ENCODE data around the gene NELL2.
"Not testable (repeated sequence)": the region's sequence is repeated elsewhere in the genome, so short reads cannot be mapped to it uniquely, and the experiment has no call there.

NELL2 gene

DNA sequence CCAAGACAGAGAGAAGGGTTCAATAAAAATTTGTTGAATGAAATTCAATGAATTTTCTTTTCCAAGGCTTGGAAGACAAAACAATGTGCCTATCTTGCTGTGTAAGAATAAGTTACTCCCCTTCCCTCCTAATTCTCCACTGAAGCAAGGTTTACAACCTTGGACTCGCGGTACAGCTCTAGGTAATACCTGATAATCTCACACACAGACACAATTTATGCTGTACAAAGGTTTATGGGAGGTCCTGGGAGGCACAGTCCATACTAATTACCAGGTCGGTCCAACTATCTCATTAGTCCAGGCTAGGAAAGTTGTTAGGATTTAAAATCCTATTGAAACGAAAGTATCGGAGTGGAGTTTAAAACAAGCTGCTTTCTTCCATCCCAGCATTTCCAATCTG, 42.6 kb downstream of the NELL2 start:
- H3K36me3 ChIP-seq (ENCODE audit: control insufficient read depth, insufficient read depth, low read length), result no peaks in the 10 kb centered on the region

DNA sequence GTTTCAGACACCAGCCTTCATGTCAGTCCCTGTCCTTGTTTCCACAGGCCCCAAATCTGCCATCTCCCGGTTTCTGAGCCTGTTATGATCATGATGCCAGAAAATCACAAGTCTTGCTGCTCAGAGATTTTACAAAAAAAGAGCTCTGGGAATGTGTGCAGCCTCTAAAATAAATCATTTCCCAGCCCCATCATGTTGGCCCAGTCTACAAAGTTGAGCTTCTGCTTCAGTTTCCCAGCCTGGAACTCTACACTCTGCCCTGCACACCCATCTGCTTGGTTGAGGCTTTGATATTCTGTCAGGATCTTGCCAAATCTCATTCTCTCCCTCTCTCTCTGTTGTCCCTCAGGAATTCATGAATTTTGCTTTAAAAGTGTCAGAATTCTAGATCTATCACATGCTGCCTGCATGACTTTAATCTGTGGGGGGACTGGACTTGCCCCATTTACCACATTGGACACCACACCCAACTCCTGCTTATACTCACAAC, 45.5 kb downstream of the NELL2 start:
- DNase-seq, result no peak
- Histone ChIP-seq H3K27me3 (replicated peaks; ENCODE audit: control insufficient read depth, insufficient read depth, low read length, poor library complexity, severe bottlenecking) (no peaks in the 10 kb centered on the region), H3K4me1 (ENCODE audit: control insufficient read depth, insufficient read depth, low read length, poor library complexity, severe bottlenecking) (peaks cover 16% of the 10 kb centered on the region), H3K9me3 (ENCODE audit: control insufficient read depth, low read length) (no peaks in the 10 kb centered on the region), H3K27ac (ENCODE audit: insufficient read depth, low read length, poor library complexity, severe bottlenecking) (no peak overlapping the region), H3K4me3 (ENCODE audit: insufficient read depth, low read depth, low read length, poor library complexity, severe bottlenecking) (no peak overlapping the region), H3K36me3 (ENCODE audit: control insufficient read depth, insufficient read depth, low read length) (no peaks in the 10 kb centered on the region)

More for the DNA sequence above, 42.6 kb downstream of the NELL2 start:
- Histone ChIP-seq H3K9me3 (ENCODE audit: control insufficient read depth, low read length) (no peaks in the 10 kb centered on the region), H3K4me1 (ENCODE audit: control insufficient read depth, insufficient read depth, low read length, poor library complexity, severe bottlenecking) (peaks cover 26% of the 10 kb centered on the region), H3K4me3 (ENCODE audit: insufficient read depth, low read depth, low read length, poor library complexity, severe bottlenecking) (no peak overlapping the region), H3K27ac (ENCODE audit: insufficient read depth, low read length, poor library complexity, severe bottlenecking) (no peak overlapping the region), H3K27me3 (replicated peaks; ENCODE audit: control insufficient read depth, insufficient read depth, low read length, poor library complexity, severe bottlenecking) (no peaks in the 10 kb centered on the region)
- no peak for DNase-seq

DNA sequence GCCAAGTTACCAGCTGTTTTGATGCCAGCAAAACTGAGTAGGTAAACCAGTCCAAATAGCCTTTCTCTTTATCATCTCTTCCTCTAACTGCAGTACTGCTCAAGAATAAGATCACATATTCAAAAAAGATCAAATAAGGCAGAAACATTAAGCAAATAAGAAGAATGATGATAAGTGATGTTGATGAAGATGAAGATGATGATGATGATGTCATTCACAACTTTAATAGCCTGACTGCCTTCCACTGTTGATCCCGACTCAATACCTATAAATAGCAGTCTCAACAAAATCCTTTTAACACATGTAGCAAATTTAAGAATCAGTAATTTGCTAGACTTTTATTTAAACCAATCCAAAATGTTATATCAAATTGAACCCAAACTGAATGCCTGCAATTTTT, 47.1 kb downstream of the NELL2 start:
- peak overlapping the region; percentile 46 for H3K27ac ChIP-seq (ENCODE audit: insufficient read depth, low read length, poor library complexity, severe bottlenecking)
- H3K36me3 ChIP-seq (ENCODE audit: control insufficient read depth, insufficient read depth, low read length), result no peaks in the 10 kb centered on the region
- no peak for DNase-seq
- no peak overlapping the region for H3K4me3 ChIP-seq (ENCODE audit: insufficient read depth, low read depth, low read length, poor library complexity, severe bottlenecking)
- H3K9me3 ChIP-seq (ENCODE audit: control insufficient read depth, low read length), result no peaks in the 10 kb centered on the region
- H3K27me3 ChIP-seq (replicated peaks; ENCODE audit: control insufficient read depth, insufficient read depth, low read length, poor library complexity, severe bottlenecking), result no peaks in the 10 kb centered on the region
- H3K4me1 ChIP-seq (ENCODE audit: control insufficient read depth, insufficient read depth, low read length, poor library complexity, severe bottlenecking), result peaks cover 11% of the 10 kb centered on the region

DNA sequence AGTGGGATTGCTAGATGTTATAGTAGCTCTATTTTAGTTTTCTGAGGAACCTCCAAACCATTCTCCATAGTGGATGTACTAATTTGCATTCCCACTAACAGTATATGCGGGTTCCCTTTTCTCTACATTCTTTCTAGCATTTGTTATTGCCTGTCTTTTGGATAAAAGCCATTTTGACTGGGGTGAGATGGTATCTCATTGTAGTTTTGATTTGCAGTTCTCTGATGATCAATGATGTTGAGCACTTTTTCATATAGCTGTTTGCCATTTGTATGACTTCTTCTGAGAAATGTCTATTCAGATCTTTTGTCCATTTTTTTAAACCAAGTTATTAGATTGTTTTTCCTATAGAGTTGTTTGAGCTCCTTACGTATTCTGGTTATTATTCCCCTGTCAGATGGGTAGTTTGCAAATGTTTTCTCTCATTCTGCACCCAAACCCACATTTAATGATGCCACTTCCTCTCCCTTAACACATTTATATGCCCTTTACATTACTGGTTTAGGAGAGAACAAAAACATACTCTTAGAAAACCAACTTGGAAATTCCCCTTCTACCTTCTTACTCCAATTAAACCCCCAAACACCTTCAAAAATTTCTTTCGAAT, 48.2 kb downstream of the NELL2 start:
- Histone ChIP-seq H3K9me3 (ENCODE audit: control insufficient read depth, low read length) (no peaks in the 10 kb centered on the region), H3K27ac (ENCODE audit: insufficient read depth, low read length, poor library complexity, severe bottlenecking) (peak overlapping the region; percentile 68), H3K4me3 (ENCODE audit: insufficient read depth, low read depth, low read length, poor library complexity, severe bottlenecking) (peak overlapping the region; percentile 20), H3K27me3 (replicated peaks; ENCODE audit: control insufficient read depth, insufficient read depth, low read length, poor library complexity, severe bottlenecking) (no peaks in the 10 kb centered on the region), H3K36me3 (ENCODE audit: control insufficient read depth, insufficient read depth, low read length) (no peaks in the 10 kb centered on the region), H3K4me1 (ENCODE audit: control insufficient read depth, insufficient read depth, low read length, poor library complexity, severe bottlenecking) (peaks cover 11% of the 10 kb centered on the region)
- DNase-seq, result no peak

GRCh38 chr12:44821702-44822101, 54.4 kb downstream of the NELL2 start:
- DNase-seq; H3K27ac ChIP-seq (ENCODE audit: insufficient read depth, low read length, poor library complexity, severe bottlenecking); H3K36me3 ChIP-seq (ENCODE audit: control insufficient read depth, insufficient read depth, low read length); H3K4me1 ChIP-seq (ENCODE audit: control insufficient read depth, insufficient read depth, low read length, poor library complexity, severe bottlenecking); H3K9me3 ChIP-seq (ENCODE audit: control insufficient read depth, low read length); H3K4me3 ChIP-seq (ENCODE audit: insufficient read depth, low read depth, low read length, poor library complexity, severe bottlenecking); H3K27me3 ChIP-seq (replicated peaks; ENCODE audit: control insufficient read depth, insufficient read depth, low read length, poor library complexity, severe bottlenecking): not testable (repeated sequence)

GRCh38 chr12:44819884-44820283, 56.2 kb downstream of the NELL2 start:
- H3K4me3 ChIP-seq (ENCODE audit: insufficient read depth, low read depth, low read length, poor library complexity, severe bottlenecking), result no peak overlapping the region
- no peaks in the 10 kb centered on the region for H3K27me3 ChIP-seq (replicated peaks; ENCODE audit: control insufficient read depth, insufficient read depth, low read length, poor library complexity, severe bottlenecking)
- DNase-seq, result no peak
- no peaks in the 10 kb centered on the region for H3K9me3 ChIP-seq (ENCODE audit: control insufficient read depth, low read length)
- no peaks in the 10 kb centered on the region for H3K4me1 ChIP-seq (ENCODE audit: control insufficient read depth, insufficient read depth, low read length, poor library complexity, severe bottlenecking)
- H3K27ac ChIP-seq (ENCODE audit: insufficient read depth, low read length, poor library complexity, severe bottlenecking), result no peak overlapping the region
- H3K36me3 ChIP-seq (ENCODE audit: control insufficient read depth, insufficient read depth, low read length), result no peaks in the 10 kb centered on the region

- DNase-seq, result no peak
- Histone ChIP-seq H3K4me1 (ENCODE audit: control insufficient read depth, insufficient read depth, low read length, poor library complexity, severe bottlenecking) (peaks cover 4% of the 10 kb centered on the region), H3K27me3 (replicated peaks; ENCODE audit: control insufficient read depth, insufficient read depth, low read length, poor library complexity, severe bottlenecking) (no peaks in the 10 kb centered on the region), H3K9me3 (ENCODE audit: control insufficient read depth, low read length) (no peaks in the 10 kb centered on the region), H3K4me3 (ENCODE audit: insufficient read depth, low read depth, low read length, poor library complexity, severe bottlenecking) (no peak overlapping the region), H3K36me3 (ENCODE audit: control insufficient read depth, insufficient read depth, low read length) (no peaks in the 10 kb centered on the region), H3K27ac (ENCODE audit: insufficient read depth, low read length, poor library complexity, severe bottlenecking) (no peak overlapping the region)
These were observed 58.4 kb downstream of the NELL2 start for GRCh38 chr12:44817687-44818086.

- Histone ChIP-seq H3K4me3 (ENCODE audit: insufficient read depth, low read depth, low read length, poor library complexity, severe bottlenecking) (no peak overlapping the region), H3K4me1 (ENCODE audit: control insufficient read depth, insufficient read depth, low read length, poor library complexity, severe bottlenecking) (peaks cover 4% of the 10 kb centered on the region), H3K27me3 (replicated peaks; ENCODE audit: control insufficient read depth, insufficient read depth, low read length, poor library complexity, severe bottlenecking) (no peaks in the 10 kb centered on the region), H3K27ac (ENCODE audit: insufficient read depth, low read length, poor library complexity, severe bottlenecking) (no peak overlapping the region), H3K36me3 (ENCODE audit: control insufficient read depth, insufficient read depth, low read length) (no peaks in the 10 kb centered on the region), H3K9me3 (ENCODE audit: control insufficient read depth, low read length) (no peaks in the 10 kb centered on the region)
- DNase-seq, result no peak
These were observed 59.6 kb downstream of the NELL2 start for GRCh38 chr12:44816446-44817017.

DNA sequence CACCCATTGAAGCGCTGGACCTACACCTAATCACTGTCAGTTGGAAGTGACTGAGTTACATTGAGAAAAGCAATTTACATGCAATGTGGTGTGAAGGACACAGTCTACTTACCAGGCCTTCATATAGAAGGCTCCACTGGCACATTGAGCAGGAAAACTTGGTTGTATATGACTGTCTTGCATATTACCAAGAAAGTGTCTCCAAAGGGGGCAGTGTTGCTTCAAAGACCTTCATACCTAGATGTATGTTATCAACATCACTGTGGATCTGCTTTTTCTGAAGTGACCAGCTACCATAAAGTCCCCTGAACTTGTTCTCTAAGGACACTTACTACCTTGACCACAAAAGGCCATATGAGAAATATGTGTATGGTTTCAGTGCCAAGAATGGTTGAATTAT, 64.1 kb downstream of the NELL2 start:
- no peak overlapping the region for H3K4me3 ChIP-seq (ENCODE audit: insufficient read depth, low read depth, low read length, poor library complexity, severe bottlenecking)
- DNase-seq, result peak in 1 of 3 donors; percentile 23
- no peaks in the 10 kb centered on the region for H3K36me3 ChIP-seq (ENCODE audit: control insufficient read depth, insufficient read depth, low read length)
- H3K4me1 ChIP-seq (ENCODE audit: control insufficient read depth, insufficient read depth, low read length, poor library complexity, severe bottlenecking), result peaks cover 4% of the 10 kb centered on the region
- no peaks in the 10 kb centered on the region for H3K27me3 ChIP-seq (replicated peaks; ENCODE audit: control insufficient read depth, insufficient read depth, low read length, poor library complexity, severe bottlenecking)
- no peak overlapping the region for H3K27ac ChIP-seq (ENCODE audit: insufficient read depth, low read length, poor library complexity, severe bottlenecking)
- H3K9me3 ChIP-seq (ENCODE audit: control insufficient read depth, low read length), result no peaks in the 10 kb centered on the region

DNA sequence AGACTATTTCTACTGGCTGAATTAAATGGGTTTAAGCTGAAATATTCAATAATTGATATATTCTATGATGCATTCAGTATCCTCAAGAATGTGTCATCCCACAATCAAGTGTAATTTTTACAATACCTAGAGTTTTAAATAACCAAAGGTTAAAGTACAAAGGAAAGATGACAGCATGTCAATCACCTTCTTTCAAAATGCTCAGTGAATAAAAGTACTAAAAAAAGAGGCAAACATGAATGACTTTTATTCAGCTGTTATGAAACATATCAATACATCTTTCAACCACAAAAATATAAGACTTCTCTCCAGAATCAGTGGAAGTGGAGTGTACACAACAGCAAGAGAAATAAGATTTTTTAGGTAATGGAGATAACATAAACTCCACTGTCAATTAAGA, 72.0 kb downstream of the NELL2 start:
- Histone ChIP-seq H3K36me3 (ENCODE audit: control insufficient read depth, insufficient read depth, low read length) (no peaks in the 10 kb centered on the region), H3K4me1 (ENCODE audit: control insufficient read depth, insufficient read depth, low read length, poor library complexity, severe bottlenecking) (no peaks in the 10 kb centered on the region), H3K27ac (ENCODE audit: insufficient read depth, low read length, poor library complexity, severe bottlenecking) (no peak overlapping the region), H3K4me3 (ENCODE audit: insufficient read depth, low read depth, low read length, poor library complexity, severe bottlenecking) (no peak overlapping the region), H3K9me3 (ENCODE audit: control insufficient read depth, low read length) (no peaks in the 10 kb centered on the region), H3K27me3 (replicated peaks; ENCODE audit: control insufficient read depth, insufficient read depth, low read length, poor library complexity, severe bottlenecking) (no peaks in the 10 kb centered on the region)
- DNase-seq, result no peak
